HG03039 (cell line): Measurements from ENCODE around the gene MYCT1.

ENCODE experiments used
- ATAC-seq: cut with Tn5 transposase; IDR thresholded peaks from one replicate; pipeline ENCODE4 v1.9.1; 2021; ENCODE audit warnings: mild to moderate bottlenecking, moderate library complexity; ENCODE audit not compliant: unreplicated experiment

The MYCT1 gene

GRCh38 chr6:152721956-152722355, 24.3 kb downstream of the MYCT1 start:
- no peak for ATAC-seq

- ATAC-seq = no peak
These were observed 25.7 kb downstream of the MYCT1 start for GRCh38 chr6:152723398-152723797.

- no peak for ATAC-seq
These were observed 28.6 kb downstream of the MYCT1 start for GRCh38 chr6:152726313-152726712.

GRCh38 chr6:152727507-152727906, 29.8 kb downstream of the MYCT1 start:
- no peak for ATAC-seq

GRCh38 chr6:152734630-152735029, 36.9 kb downstream of the MYCT1 start:
- no peak for ATAC-seq

GRCh38 chr6:152736687-152737273, 39.1 kb downstream of the MYCT1 start:
- ATAC-seq = no peak

- ATAC-seq = no peak
These were observed 47.9 kb downstream of the MYCT1 start for GRCh38 chr6:152745509-152746171.

GRCh38 chr6:152746172-152746553, 48.5 kb downstream of the MYCT1 start:
- ATAC-seq = no peak

GRCh38 chr6:152748843-152749242, 51.1 kb downstream of the MYCT1 start:
- no peak for ATAC-seq

- ATAC-seq = no peak
These were observed 51.6 kb downstream of the MYCT1 start for GRCh38 chr6:152749336-152749735.

- no peak for ATAC-seq
These were observed 53.0 kb downstream of the MYCT1 start, which contains the start of gene VIP for GRCh38 chr6:152750694-152751093. VIP (plus strand) TSS chr6:152750797; CDS start chr6:152752178, 1,381 bp downstream.

GRCh38 chr6:152765331-152765730, 67.6 kb downstream of the MYCT1 start:
- no peak for ATAC-seq

- ATAC-seq = no peak
These were observed 71.5 kb downstream of the MYCT1 start for GRCh38 chr6:152769159-152769558.

- ATAC-seq = no peak
These were observed 72.3 kb downstream of the MYCT1 start for GRCh38 chr6:152769993-152770392.

- ATAC-seq = no peak
These were observed 73.5 kb downstream of the MYCT1 start for GRCh38 chr6:152771061-152771687.
